ENCODE results near the gene NFAM1. TPM values are rescaled to one million over a fixed set of nuclear protein-coding genes. Genes with fewer than 3 reads are reported as not detected.

NFAM1 gene
- total RNA-seq, 1 donor from 2014 or later: 0.53 TPM

DNA sequence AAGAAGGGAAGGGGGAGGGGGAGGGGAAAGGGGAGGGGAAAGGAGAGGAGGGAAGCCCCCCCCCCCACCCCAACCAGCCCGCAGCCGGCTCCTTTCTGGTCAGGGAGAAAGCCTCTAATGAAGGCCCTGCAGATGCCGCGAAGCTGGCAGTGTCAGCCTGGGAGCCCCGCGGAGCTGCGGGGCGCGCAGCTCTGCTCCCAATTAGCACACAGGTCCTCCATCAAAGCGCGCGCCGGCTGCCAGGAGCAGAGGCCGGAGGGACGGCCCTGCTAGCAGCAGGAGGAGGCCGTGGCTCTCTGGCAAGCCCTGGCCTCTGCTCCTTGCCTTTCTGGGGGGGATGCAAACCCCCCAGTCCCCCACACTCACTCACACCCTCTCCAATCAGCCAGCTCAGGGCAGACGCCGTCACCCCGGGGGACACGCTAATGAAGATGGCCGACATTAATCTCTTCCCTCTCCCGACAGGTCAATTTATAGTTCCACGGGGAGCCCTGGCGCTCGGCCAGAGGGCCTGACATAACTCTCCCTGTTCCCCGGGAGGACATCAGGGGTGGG is 91.3 kb downstream of the NFAM1 start:
- H3K4me1 Mint-ChIP-seq (ENCODE audit: unreplicated experiment): peaks cover 27% of the 10 kb centered on the region
- H3K36me3 Mint-ChIP-seq: no peaks in the 10 kb centered on the region
- H3K27ac Mint-ChIP-seq: peak overlapping the region; percentile 75
- peak overlapping the region; percentile 69 for H3K4me3 Mint-ChIP-seq
- TF ChIP-seq, protein P1, sequence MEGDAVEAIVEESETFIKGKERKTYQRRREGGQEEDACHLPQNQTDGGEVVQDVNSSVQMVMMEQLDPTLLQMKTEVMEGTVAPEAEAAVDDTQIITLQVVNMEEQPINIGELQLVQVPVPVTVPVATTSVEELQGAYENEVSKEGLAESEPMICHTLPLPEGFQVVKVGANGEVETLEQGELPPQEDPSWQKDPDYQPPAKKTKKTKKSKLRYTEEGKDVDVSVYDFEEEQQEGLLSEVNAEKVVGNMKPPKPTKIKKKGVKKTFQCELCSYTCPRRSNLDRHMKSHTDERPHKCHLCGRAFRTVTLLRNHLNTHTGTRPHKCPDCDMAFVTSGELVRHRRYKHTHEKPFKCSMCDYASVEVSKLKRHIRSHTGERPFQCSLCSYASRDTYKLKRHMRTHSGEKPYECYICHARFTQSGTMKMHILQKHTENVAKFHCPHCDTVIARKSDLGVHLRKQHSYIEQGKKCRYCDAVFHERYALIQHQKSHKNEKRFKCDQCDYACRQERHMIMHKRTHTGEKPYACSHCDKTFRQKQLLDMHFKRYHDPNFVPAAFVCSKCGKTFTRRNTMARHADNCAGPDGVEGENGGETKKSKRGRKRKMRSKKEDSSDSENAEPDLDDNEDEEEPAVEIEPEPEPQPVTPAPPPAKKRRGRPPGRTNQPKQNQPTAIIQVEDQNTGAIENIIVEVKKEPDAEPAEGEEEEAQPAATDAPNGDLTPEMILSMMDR (conservative IDR thresholded peaks at IDR 0.05): no peak
- no peaks in the 10 kb centered on the region for H3K9me3 Mint-ChIP-seq
- no peak for DNase-seq (ENCODE audit: extremely low spot score, unreplicated experiment)
- H3K27me3 Mint-ChIP-seq: peaks cover 31% of the 10 kb centered on the region

- no peaks in the 10 kb centered on the region for H3K9me3 Mint-ChIP-seq
- peak overlapping the region; percentile 55 for H3K4me3 Mint-ChIP-seq
- DNase-seq (ENCODE audit: extremely low spot score, unreplicated experiment): no peak
- H3K27me3 Mint-ChIP-seq: peaks cover 35% of the 10 kb centered on the region
- H3K4me1 Mint-ChIP-seq (ENCODE audit: unreplicated experiment): peaks cover 30% of the 10 kb centered on the region
- no peaks in the 10 kb centered on the region for H3K36me3 Mint-ChIP-seq
- TF ChIP-seq, protein P1 (conservative IDR thresholded peaks at IDR 0.05): no peak
- no peak overlapping the region for H3K27ac Mint-ChIP-seq
These were observed 92.1 kb downstream of the NFAM1 start for GRCh38 chr22:42340150-42340549.

DNA sequence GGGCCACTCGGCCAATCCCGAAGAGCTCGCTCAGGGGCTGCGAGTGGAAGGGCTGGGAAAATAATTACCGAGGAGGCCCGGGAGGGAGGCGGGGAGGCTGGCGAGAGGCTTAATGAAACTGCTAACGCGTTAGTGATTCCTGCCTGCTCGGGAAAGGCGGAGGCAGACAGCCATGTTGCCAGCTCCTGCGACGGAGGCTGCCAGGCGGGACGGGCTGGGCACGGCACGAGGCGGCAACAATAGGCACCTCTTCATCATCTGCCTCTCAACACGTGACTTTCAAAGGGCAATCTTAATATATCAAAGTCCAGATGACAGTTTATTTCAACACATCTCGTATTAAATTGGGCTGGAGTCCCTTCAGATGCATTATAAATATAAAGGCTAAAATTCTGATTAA is 93.7 kb downstream of the NFAM1 start:
- no peak overlapping the region for H3K27ac Mint-ChIP-seq

DNA sequence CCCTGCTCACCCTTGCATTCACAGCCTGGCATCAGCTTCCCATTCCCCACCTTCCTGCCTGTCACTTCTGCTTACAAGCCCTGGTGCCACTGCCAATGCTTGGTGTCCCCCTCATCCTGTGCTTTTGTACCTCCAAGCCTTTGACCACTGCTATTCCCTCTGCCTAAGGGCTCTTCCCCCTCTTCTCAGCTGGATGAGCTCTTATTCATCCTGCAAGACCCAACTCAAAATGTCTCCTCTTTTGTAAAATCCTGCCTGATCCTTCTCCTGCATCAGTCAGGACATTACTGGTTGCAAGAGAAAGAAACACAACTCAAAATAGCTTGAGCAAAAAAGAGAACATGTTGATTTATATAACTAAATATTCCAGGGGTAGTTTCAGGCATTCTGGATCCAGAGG is 94.8 kb downstream of the NFAM1 start:
- H3K36me3 Mint-ChIP-seq: no peaks in the 10 kb centered on the region
- H3K4me1 Mint-ChIP-seq (ENCODE audit: unreplicated experiment): peaks cover 31% of the 10 kb centered on the region
- peaks cover 38% of the 10 kb centered on the region for H3K27me3 Mint-ChIP-seq
- no peak overlapping the region for H3K4me3 Mint-ChIP-seq
- TF ChIP-seq, protein P1 (conservative IDR thresholded peaks at IDR 0.05): no peak
- no peak overlapping the region for H3K27ac Mint-ChIP-seq
- DNase-seq (ENCODE audit: extremely low spot score, unreplicated experiment): no peak
- no peaks in the 10 kb centered on the region for H3K9me3 Mint-ChIP-seq

More for the DNA sequence above, 93.7 kb downstream of the NFAM1 start:
- H3K4me1 Mint-ChIP-seq (ENCODE audit: unreplicated experiment): peaks cover 31% of the 10 kb centered on the region
- no peaks in the 10 kb centered on the region for H3K36me3 Mint-ChIP-seq
- DNase-seq (ENCODE audit: extremely low spot score, unreplicated experiment): no peak
- no peak overlapping the region for H3K4me3 Mint-ChIP-seq
- no peaks in the 10 kb centered on the region for H3K9me3 Mint-ChIP-seq
- TF ChIP-seq, protein P1 (conservative IDR thresholded peaks at IDR 0.05): no peak
- H3K27me3 Mint-ChIP-seq: peaks cover 38% of the 10 kb centered on the region

DNA sequence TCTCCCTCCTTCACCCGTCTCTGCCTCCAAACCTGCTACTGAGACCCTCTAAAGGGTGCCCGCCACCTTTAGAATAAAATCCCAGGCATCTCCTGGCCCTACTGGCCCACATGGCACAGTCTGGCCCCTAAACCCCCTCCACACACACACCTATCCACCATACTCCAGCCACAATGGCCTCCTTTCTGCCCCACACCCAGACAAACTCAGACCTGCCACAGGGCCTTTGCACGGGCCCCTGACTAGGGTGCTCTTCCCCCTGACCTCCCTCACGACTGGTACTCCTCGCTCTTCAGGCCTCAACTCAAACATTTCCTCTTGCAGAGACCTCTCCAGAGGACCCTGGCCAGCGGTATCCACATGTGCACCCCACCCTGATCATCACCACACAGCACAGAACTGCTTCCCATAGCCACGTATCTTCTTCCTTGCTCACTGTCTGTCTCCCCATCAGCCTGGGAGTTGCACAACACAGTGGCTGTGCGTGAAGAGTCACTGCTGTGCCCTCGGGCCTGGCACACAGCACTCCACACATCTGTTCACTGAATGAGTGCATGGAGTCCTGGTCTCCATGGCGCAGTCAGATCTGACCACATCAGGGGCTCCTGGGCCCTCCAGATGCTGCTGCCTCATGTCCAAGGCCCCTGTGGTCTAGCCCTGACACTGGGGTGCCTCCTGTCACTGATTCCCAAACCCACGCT is 95.5 kb downstream of the NFAM1 start:
- peaks cover 39% of the 10 kb centered on the region for H3K27me3 Mint-ChIP-seq

More for the DNA sequence above, 95.5 kb downstream of the NFAM1 start:
- H3K36me3 Mint-ChIP-seq: no peaks in the 10 kb centered on the region
- H3K4me1 Mint-ChIP-seq (ENCODE audit: unreplicated experiment): peaks cover 30% of the 10 kb centered on the region
- no peak overlapping the region for H3K27ac Mint-ChIP-seq
- H3K4me3 Mint-ChIP-seq: no peak overlapping the region
- no peak for DNase-seq (ENCODE audit: extremely low spot score, unreplicated experiment)
- no peaks in the 10 kb centered on the region for H3K9me3 Mint-ChIP-seq
- TF ChIP-seq, protein P1 (conservative IDR thresholded peaks at IDR 0.05): no peak

Data from type B pancreatic cell (in vitro differentiated cells).